HG02588 (cell line): ENCODE data around the gene PARP14.

Experiments used
- ATAC-seq: cut with Tn5 transposase; IDR thresholded peaks from one replicate; pipeline ENCODE4 v1.9.1; 2021; ENCODE audit warnings: mild to moderate bottlenecking, moderate library complexity; ENCODE audit not compliant: unreplicated experiment

Gene PARP14

DNA sequence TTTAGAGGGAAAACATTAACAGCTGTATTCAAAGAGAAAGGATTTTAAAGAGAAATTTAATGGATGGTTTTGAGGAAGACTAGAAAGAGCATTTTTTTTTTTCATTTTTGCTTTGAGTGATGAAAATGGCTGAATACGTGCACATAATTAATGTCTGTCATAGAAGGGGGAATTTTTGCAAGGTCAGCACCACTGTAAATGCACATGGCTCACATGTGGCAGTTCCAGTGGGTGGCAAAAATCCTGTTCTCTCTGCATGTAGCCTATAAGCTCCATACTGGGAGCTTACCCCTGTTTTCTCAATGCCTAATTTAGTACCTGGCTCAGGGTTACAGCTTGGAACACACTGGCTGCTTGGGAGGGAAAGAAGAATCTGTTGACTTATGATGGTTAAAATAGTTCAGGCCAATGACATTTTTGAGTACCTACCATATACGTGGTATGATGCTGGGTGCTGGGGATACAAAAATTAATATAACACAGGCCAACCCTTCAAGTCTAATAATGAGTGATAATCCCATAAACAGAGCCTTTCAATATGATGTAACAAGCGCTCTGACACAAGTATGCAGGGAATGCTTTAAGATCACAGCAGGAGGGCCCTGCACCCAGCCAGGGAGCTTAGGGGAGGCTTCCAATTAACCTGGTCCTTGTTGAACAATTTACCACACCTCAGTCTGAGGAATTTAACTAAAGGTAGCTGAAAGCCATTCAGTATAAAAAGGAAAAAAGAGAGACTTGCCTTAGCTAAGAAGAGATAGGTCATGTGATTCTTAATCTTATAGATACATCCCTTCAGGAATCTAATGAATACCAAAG, 80.0 kb downstream of the PARP14 start:
- ATAC-seq: no peak

DNA sequence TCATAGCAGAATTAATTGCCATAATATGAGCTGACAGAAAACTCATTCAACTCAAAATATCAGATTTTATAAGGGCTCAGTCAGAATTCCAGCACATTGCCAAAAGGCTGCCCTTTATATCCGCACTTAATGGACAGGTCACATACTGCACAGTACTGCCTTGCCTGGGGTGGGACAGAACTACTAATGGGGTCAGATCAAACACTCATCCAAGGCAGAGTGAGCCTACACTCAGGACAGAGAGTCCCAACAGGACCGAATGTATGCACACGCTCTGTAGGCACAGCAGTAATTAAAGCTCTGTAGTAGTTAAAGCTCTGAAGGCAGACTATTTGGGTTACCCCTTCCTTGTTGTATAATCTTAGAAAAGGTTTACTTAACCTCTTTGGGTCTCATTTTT, 85.8 kb downstream of the PARP14 start:
- no peak for ATAC-seq

DNA sequence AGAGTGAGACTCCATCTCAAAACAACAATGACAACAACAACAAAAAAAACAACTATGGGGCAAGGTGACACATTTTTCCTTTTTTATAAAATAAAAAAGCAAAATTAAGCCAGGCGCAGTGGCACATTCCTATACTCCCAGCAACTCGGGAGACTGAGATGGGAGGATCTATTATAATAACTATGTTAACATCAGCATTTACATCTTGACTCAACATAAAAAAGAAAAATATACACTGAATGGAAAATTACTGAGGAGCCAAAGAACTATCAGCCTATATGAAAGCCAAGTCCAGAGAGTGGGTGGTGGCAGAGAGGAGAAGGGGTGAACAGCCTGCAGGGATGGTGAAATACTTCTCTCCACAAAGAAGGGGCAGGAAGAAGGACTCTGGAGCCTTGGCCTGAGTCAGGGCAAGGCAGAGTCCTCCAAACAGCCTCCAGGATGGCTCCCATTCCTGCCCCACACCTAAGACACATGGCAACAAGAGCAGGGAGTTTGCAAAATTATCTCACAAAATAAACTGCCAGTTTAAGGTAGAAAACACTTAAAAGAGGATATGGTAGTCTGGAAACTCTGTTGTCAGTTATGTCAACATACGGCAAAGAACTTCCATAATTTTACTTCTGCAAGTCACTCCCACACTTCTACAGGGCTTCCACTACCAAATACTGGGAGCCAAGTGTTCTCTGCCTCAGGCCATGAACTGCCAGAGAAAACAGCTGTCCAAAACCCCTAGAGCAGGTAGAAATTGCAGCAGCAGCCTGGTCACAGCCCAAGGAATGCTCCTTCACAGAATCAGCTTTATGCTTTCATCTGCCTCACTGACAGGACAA, 87.1 kb downstream of the PARP14 start:
- no peak for ATAC-seq

DNA sequence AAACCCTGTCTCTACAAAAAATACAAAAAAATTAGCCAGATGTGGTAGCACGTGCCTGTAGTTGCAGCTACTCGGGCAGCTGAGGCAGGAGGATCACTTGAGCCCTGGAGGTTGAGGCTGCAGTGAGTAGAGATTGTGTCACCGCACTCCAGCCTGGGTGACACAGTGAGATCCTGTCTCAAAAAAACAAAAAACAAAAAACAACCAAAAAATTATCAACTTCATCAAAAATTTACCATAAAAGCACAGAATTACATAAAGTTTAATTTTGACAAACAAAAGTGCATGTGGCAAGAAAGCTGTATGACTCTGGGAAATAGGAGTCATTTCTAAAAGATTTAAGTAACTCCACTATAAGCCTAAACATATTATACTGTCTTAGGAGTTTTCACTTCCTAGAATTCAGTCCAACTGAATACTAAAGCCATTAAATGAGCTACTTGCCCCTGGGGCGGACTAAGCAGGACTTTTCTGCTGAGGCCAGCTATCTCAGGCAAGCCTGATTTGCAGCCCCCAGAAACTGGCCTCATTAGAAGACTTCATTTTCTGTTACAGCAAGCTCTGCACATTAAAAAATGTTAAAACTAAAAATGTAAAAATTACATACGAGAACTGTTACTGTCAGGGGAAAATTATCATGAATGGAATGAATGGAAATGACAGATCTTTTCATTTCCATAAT, 90.0 kb downstream of the PARP14 start:
- no peak for ATAC-seq

DNA sequence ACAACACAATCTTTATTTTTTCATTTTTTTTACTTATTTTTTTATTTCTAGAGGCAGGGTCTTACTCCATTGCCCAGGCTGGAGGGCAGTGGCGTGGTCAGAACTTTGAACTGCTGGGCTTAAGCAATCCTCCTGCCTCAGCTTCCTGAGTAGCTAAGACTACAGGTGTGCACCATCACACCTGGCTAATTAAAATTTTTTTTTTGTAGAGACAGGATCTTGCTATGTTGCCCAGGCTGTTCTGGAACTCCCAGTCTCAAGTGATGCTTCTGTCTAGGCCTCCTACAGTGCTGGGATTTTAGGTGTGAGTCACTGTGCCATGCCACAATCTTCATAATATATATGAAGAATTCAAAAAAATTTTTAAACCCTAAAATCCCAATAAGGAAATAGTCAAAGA, 92.2 kb downstream of the PARP14 start:
- no peak for ATAC-seq

DNA sequence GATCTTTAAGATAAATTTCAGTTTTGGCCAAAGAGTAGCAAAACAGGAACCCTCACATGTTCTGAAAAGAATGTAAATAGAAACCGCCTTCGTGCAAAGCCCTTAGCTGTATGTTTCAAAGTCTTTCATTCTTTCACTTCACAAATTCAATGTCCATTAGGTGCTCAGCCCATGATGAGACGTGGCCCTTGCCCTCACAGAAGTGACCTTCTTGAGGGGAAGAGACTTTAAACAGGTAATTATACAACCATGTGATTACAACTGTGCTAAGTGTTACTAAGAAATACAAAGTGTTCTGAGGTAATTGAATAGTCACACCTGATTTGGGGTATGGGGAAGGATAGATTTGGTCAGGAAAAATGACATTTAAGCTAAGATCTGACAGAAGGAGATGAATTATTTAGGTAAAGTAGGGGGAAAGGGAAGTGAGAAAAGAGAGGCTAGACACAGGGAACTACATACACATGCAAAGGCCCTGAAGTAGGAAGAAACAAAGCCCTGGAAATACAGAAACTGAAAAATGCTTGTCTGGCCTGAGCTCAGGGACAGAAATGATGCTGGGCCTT, 93.4 kb downstream of the PARP14 start:
- peak; percentile 66 for ATAC-seq

DNA sequence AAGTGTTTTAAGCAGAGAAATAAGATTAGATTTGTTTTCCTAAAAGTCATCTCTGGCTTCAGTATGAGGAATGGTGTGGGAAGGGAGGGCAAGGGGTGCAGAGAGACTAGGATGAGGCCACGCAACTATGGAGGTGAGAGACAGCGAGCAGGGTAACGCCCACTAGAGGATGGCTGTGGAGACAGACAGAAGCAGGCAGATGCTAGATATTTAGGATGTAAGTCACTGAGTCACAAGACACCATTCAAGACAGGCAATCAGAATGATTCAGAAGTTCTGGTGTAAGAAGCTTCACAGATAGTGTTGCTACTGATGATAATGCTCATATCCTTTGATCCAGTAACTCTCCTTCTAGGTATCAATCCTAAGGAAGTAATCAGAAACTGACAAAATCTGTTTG, 93.9 kb downstream of the PARP14 start:
- ATAC-seq: peak; percentile 13

DNA sequence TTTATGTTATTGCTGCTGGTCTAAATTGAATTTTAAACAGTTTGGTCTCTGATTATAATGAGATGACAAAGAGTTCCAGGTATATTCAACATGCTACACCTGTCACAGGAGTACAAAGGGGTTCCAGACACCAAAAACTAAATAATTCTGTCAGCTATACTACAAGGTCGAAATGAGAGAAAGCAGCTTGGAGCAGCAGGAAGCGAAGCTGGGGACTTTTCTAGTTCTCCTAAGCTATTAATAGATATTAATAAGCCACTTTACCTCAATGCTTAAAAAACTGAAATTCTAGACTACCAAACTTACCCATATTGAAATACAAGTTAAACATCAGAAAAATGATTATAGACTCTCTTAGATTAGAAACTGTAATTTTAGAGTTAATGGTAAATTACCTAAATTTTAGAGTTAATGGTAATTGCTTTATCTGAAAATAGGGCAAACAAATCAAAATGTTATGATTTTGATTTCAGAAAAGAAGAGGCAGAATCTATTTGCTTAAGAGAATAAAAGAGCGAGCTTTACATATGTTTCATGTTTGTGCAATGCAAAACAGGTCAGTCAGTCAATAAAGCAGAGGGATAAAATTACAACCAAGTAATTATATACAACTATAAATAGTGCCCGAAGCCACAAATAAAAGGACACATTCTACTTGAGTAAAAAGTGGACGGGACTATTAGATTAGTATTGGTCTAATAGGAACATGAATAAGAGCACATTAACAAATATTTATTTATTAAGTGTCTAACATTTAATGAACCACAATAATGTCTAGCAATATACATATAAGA, 96.2 kb downstream of the PARP14 start:
- no peak for ATAC-seq

DNA sequence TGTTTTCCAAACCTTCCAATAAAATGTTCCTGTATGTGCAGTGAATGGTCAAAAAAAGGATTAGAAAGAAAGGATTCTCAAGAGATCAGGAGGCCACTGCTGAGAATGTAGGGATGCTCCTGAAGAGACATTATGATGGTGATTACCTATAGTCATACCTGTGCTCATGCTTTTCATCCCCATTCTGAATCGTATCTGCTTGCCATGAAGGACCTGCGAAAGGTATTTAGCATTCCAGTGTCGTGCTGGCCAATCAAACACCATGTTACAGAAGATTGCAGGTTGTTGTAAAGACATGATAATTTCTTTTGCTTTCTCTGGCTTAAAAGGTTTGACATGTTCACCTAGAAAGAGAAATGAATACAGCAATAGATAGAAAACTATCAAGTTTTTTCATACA, 96.9 kb downstream of the PARP14 start:
- no peak for ATAC-seq
